A673 (cell line): ENCODE data around the gene OLA1.

ENCODE experiments used
- CTCF ChIP-seq: fragments of 300-800, 200-600 bp; sonication (generic); conservative IDR thresholded peaks from 2 replicates; pipeline ENCODE4 v1.5.1; 2017; ENCODE audit warnings: low read depth, mild to moderate bottlenecking, antibody characterized with exemption, low read length, moderate library complexity, mixed read lengths
- EZH2 ChIP-seq: fragments of 200-600 bp; sonication (generic); IDR thresholded peaks from 2 replicates; pipeline ENCODE4 v1.6.1; 2017; ENCODE audit warnings: borderline replicate concordance, low read depth, mild to moderate bottlenecking, mixed read lengths, antibody characterized with exemption, low read length; ENCODE audit not compliant: poor library complexity, severe bottlenecking

DNA sequence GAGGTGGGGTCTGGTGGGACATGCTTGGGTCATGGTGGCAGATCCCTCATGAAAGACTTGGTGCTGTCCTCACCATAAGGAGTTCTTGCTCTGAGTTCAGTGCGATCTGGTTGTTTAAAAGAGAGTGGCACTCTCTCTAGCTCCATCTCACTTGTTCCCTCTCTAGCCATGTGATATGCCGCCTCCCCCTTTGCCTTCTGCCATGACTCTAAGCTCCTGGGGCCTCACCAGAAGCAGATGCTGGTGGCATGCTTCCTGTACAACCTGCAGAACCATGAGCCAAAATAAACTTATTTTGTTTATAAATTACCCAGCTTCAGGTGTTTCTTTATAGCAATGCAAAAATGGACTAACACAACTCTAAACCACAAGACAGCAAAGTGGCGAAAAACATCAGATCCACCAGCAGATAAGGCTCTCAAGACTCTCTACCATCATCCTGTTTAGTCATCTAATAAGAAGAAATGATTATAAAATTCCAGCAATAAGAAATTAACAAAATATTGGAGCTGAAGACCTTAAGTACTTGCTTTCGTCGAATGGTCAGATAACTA lies 75.5 kb downstream of the OLA1 start:
- TF ChIP-seq CTCF: no peak
- TF ChIP-seq EZH2: no peak
